Right lobe of liver (tissue), 6 donors: ENCODE results near the gene RSPH4A. TPM values are rescaled to one million over a fixed set of nuclear protein-coding genes. Genes with fewer than 3 reads are reported as not detected.

ENCODE experiments used
- ATAC-seq, 4 donors: fragments of 200-7000 bp; cut with Tn5 transposase; one replicate each; pipeline ENCODE4 v1.9.1; 2020; ENCODE audit warnings: mild to moderate bottlenecking in 4 of 4, moderate library complexity in 4 of 4
- DNase-seq, 3 donors: peaks; one replicate each; pipeline ENCODE4 v3.0.0-alpha.2; 2020
- H3K27ac ChIP-seq, 3 donors: fragments of 200-600 bp; one replicate each; pipeline ENCODE4 v1.8.0; 2022
- H3K27me3 ChIP-seq, 2 donors: fragments of 200-600 bp; one replicate each; pipeline ENCODE4 v1.8.0; 2022
- H3K36me3 ChIP-seq, 4 donors: fragments of 200-600 bp; sonication (generic) in 1 of 4; one replicate each; pipeline versions ENCODE4 v1.5.1 to v1.8.0; 2017 to 2022; ENCODE audit warnings: control low read depth in 1 of 4
- H3K4me1 ChIP-seq, 4 donors: fragments of 200-600 bp; sonication (generic) in 1 of 4; one replicate each; pipeline versions ENCODE4 v1.5.1 to v1.8.0; 2017 to 2022; ENCODE audit warnings: control low read depth in 1 of 4
- H3K4me3 ChIP-seq, 3 donors: fragments of 200-600 bp; one replicate each; pipeline ENCODE4 v1.8.0; 2022
- H3K9me3 ChIP-seq, 4 donors: fragments of 200-600 bp; sonication (generic) in 1 of 4; one replicate each; pipeline versions ENCODE4 v1.5.1 to v1.8.0; 2017 to 2022; ENCODE audit warnings: control low read depth in 1 of 4
- CTCF ChIP-seq, 4 donors: fragments of 200-600 bp in 3 of 4; fragments of 450-650 bp in 1 of 4; IDR thresholded peaks; one replicate each; pipeline versions ENCODE4 v1.5.1 to v1.8.0; 2016 to 2022; ENCODE audit warnings: antibody characterized with exemption in 4 of 4, mild to moderate bottlenecking in 2 of 4
- POLR2A ChIP-seq: fragments of 450-650 bp; IDR thresholded peaks from one replicate; pipeline ENCODE4 v1.6.1; 2017; ENCODE audit warnings: antibody characterized with exemption, mild to moderate bottlenecking
- whole genome bisulfite sequencing: methylation state at CpG from one replicate; pipeline ENCODE4 v1.1.6; 2018; ENCODE audit warnings: low coverage, low lambda C conversion rate; ENCODE audit not compliant: insufficient coverage; ENCODE audit errors: missing lambda C conversion rate; 5-methylcytosine and 5-hydroxymethylcytosine counted together
- intact Hi-C, 2 donors: fragments of 100-400 bp; cut with DNase I; formaldehyde crosslinking; loops; one replicate each; pipeline versions ENCODE4 v1.11.2 to v1.14.1; 2022
- long read RNA-seq: library from polyadenylated mRNA; unstranded; transcript quantifications from one replicate; pipeline ENCODE4 v2.0.0, GENCODE V29; 2019
- total RNA-seq, 6 experiments: library from RNA; depleted of rRNA in 2 of 6; stranded (reverse); fragments of >200 nt in 2 of 6; fragmentation: NEBNext Ultra II Directional in 3 of 6; extraction: Animal tissue kit (Norgen Biotek cat#: 25700) in 3 of 6; gene quantifications; one replicate each; pipeline versions ENCODE4 v1.1.0 to v1.2.4, GENCODE V29; 2016 to 2023
- donor health status: DM: no; HTN: yes; CAD: no.
- donor health status: DM: no; HTN: no; CAD: no.
- donor health status: DM: no; HTN: no; CAD: no.
- donor health status: DM: no; HTN: yes; CAD: no.
- donor health status: DM: no; HTN: yes; CAD: no.

The RSPH4A gene
- total RNA-seq: under 1 TPM in 3 of 6 experiments, not detected in 3; 0.06 to 0.18 (median 0.16) TPM
- long read RNA-seq: 0 reads

- Histone ChIP-seq H3K9me3 (no peaks in the 10 kb centered on the region), H3K4me1 (peaks cover 0 to 6% (median 0%) of the 10 kb centered on the region in 4 donors), H3K36me3 (no peaks in the 10 kb centered on the region), H3K27ac (no peak within 1 kb of the TSS), H3K4me3 (peak within 1 kb of the TSS; percentile 21 to 48 (median 27)), H3K27me3 (no peaks in the 10 kb centered on the region)
- intact Hi-C loops: no loop called here
- WGBS: 4% methylated on average over 21 of the region's 29 CpGs
- TF ChIP-seq POLR2A (no peak), CTCF (IDR thresholded peaks at IDR 0.05) (no peak)
- ATAC-seq (peak; percentile 96 to 99 (median 98)), DNase-seq (peak; percentile 76 to 83 (median 77))
Measured at GRCh38 chr6:116615937-116616736, at the start of gene RSPH4A. Gene RSPH4A (plus strand): TSS chr6:116616479. CDS start chr6:116616624, 145 bp downstream.

- H3K27ac ChIP-seq: no peak overlapping the region
- no peak for ATAC-seq
- no peak for DNase-seq
- H3K9me3 ChIP-seq: no peaks in the 10 kb centered on the region
- H3K4me1 ChIP-seq: peaks cover 0 to 12% (median 3%) of the 10 kb centered on the region in 4 donors
- intact Hi-C loops: no loop called here
- H3K27me3 ChIP-seq: no peaks in the 10 kb centered on the region
- no peaks in the 10 kb centered on the region for H3K36me3 ChIP-seq
- TF ChIP-seq CTCF (IDR thresholded peaks at IDR 0.05) (no peak), POLR2A (no peak)
- no peak overlapping the region for H3K4me3 ChIP-seq
Measured at GRCh38 chr6:116568111-116568510, 48.2 kb upstream of the RSPH4A start.

GRCh38 chr6:116568821-116569755, 47.2 kb upstream of the RSPH4A start:
- no peak for TF ChIP-seq CTCF (IDR thresholded peaks at IDR 0.05)
- no peak for TF ChIP-seq POLR2A
- Histone ChIP-seq H3K27me3 (no peaks in the 10 kb centered on the region), H3K9me3 (no peaks in the 10 kb centered on the region), H3K4me3 (no peak overlapping the region), H3K4me1 (peaks cover 0 to 18% (median 3%) of the 10 kb centered on the region in 4 donors), H3K27ac (no peak overlapping the region), H3K36me3 (no peaks in the 10 kb centered on the region)
- DNase-seq (no peak), ATAC-seq (no peak)
- intact Hi-C loops: no loop called here
- 73% methylated on average over 7 of the region's 7 CpGs for whole genome bisulfite sequencing

- WGBS: 0% methylated on average over 19 of the region's 62 CpGs
- no peaks in the 10 kb centered on the region for H3K27me3 ChIP-seq
- no peaks in the 10 kb centered on the region for H3K36me3 ChIP-seq
- intact Hi-C loops: no loop called here
- no peaks in the 10 kb centered on the region for H3K9me3 ChIP-seq
- H3K27ac ChIP-seq: peak within 1 kb of the TSS; percentile 78 to 85 (median 80)
- DNase-seq: peak; percentile 99
- H3K4me3 ChIP-seq: peak within 1 kb of the TSS; percentile 79 to 95 (median 90)
- TF ChIP-seq CTCF (IDR thresholded peaks at IDR 0.05): peak in 1 of 4 donors; percentile 21
- peak; percentile 82 for TF ChIP-seq POLR2A
- peaks cover 0 to 18% (median 3%) of the 10 kb centered on the region in 4 donors for H3K4me1 ChIP-seq
- ATAC-seq: peak; percentile 98 to 99 (median 98)
Measured at GRCh38 chr6:116570856-116571682, 45.2 kb upstream of the RSPH4A start, which contains the start of gene RWDD1. Gene RWDD1 (plus strand): TSS chr6:116571504. CDS start chr6:116571583, 79 bp downstream.
